H54 (cell line): Measurements from ENCODE around the gene VWA8.

ENCODE experiments used
- DNase-seq: peaks from one replicate; pipeline ENCODE4 v3.0.0; 2011; ENCODE audit warnings: low spot score, mixed read lengths; ENCODE audit not compliant: insufficient read length
- FAIRE-seq: peaks from 3 replicates; lab custom pipeline; 2011; peaks lifted over from hg19 to GRCh38; lab: Jason Lieb, UNC
- POLR2A ChIP-seq: IDR thresholded peaks from 2 replicates; pipeline ENCODE4 v1.6.1; 2011; ENCODE audit warnings: low read depth, mild to moderate bottlenecking, low read length

VWA8 gene

DNA sequence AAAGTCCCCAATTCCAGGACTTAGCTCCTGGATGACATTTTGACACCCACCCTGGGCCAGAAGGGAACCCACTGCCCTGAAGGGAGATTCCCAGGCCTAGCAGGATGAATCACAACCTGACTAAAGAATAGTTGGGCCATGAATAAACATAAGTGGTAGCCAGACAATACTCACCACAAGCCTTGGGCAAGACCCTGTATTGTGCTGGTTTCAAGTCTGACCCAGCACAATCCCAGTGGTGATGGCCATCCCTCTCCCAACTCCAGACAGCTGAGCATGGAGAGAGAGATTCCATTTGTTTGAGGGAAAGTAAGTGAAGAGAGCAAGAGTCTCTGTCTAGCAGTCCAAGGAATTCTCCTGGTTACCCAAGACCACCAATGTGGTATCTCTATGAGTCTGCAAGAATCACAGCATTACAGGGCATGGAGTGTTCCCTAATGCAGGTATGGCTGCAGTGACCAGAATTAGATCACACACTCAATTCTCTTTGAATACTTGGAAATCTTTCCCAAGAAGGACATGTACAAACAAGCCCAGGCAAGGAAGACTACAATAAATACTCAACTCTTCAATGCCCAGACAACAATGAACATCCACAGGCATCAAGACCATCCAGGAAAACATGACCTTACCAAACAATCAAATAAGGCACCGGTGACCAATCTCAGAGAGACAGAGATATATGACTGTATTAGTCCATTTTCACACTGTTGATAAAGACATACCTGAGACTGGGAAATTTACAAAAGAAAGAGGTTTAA lies 158.0 kb downstream of the VWA8 start:
- FAIRE-seq = no peak
- no peak for DNase-seq
- TF ChIP-seq POLR2A = no peak

- FAIRE-seq = no peak
- DNase-seq = no peak
- TF ChIP-seq POLR2A = no peak
Observed at GRCh38 chr13:41802043-41802683, 158.7 kb downstream of the VWA8 start.

GRCh38 chr13:41791056-41791455 lies 169.9 kb downstream of the VWA8 start:
- DNase-seq (no peak), FAIRE-seq (no peak)
- TF ChIP-seq POLR2A = no peak

GRCh38 chr13:41788552-41788951 lies 172.4 kb downstream of the VWA8 start:
- FAIRE-seq = no peak
- no peak for TF ChIP-seq POLR2A
- DNase-seq = no peak

- no peak for DNase-seq
- no peak for FAIRE-seq
Observed at GRCh38 chr13:41785402-41786172, 175.3 kb downstream of the VWA8 start.

GRCh38 chr13:41782086-41782485 lies 178.8 kb downstream of the VWA8 start:
- no peak for TF ChIP-seq POLR2A
- FAIRE-seq (no peak), DNase-seq (no peak)

More at GRCh38 chr13:41785402-41786172, 175.3 kb downstream of the VWA8 start:
- no peak for TF ChIP-seq POLR2A

DNA sequence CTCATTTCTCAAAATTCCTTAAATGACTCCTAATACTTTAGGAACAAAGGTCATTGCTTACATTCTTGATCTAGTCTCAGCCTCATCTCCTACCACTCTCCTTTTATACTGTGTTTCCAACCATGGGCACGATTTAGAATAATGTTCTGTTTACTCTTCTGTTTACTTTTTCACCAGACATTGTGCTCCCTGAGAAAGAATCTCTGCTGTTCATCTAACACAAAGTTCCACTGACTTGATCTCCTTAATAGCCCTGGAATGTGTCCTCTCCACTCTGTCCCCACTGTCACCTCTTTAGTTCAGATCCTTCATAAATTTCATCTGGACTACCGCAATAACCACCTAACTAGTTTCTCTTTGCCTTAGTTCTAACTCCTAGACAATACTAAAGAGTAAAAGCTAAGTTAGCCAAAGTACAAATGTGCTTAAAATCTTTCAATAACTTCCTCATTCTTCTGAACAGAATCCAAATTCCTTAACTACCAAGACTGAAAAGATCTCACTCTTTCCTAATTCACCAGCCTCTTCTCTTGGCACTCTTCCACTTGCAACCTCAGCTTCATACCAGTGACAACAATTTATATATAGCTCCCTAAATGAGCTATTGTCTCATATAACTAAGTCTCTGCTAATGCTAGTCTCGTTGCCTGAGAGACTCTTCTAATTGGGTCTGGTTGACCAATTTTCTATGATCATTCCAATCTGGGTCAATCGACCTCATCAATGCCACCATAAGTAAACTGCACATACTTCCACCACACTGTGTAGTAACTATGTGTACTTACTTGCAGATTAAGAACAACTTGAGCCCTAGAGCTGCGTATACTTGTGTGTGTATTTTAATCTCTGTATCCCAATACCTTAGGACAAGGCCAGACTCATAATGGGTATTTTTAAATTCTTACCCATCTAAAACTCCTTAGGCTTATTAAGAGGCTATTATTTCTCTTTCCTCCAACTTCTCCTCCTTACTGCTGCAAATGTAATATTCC lies 179.9 kb downstream of the VWA8 start:
- DNase-seq (no peak), FAIRE-seq (no peak)
- TF ChIP-seq POLR2A = no peak

DNA sequence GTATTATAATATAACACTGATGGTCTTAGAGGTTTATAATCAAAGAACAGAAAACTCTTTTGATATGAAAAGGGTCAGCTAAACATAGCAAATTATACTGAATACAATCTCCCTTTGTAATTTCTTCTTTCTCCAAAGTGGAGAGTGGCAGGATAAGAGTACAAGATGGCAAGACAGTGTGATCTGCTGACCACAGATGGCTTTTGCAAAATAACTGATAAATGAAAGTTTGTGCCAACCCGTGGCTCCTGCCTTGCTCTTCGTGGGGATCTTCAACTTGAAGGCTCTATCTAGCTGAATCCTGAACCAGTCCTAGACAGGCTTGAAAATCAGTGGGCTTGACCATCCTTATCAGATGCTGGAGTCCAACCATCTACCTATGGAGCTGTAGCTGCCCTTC lies 185.7 kb downstream of the VWA8 start:
- no peak for TF ChIP-seq POLR2A
- no peak for FAIRE-seq
- no peak for DNase-seq

DNA sequence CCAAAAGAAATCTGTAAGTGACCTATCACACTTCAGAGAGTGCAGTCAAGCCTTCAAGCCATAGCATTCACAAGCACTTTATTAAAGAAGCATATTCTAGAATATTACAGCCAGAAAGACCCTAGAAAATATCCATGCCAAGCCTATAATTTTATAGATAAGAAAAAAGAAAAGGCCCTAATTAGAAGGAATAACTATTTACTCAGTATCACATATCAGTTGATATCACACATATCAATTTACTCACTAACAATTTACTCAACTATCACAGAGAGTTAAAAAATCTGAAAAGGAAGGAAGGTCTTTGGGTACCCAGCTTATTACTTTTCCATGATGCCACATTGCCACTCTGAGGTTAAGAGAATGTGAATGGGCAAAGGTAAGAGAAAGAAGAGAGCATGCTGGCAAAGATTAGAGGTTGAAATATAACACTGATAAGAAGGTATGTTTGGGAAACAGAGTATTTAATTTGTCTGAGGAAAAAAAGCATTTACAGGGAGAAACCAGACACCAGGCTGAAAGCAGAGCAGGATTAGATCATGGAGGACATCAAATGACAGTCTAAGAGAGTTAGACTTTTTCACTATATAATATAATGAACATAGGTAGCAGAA lies 186.2 kb downstream of the VWA8 start:
- DNase-seq (no peak), FAIRE-seq (no peak)
- no peak for TF ChIP-seq POLR2A

DNA sequence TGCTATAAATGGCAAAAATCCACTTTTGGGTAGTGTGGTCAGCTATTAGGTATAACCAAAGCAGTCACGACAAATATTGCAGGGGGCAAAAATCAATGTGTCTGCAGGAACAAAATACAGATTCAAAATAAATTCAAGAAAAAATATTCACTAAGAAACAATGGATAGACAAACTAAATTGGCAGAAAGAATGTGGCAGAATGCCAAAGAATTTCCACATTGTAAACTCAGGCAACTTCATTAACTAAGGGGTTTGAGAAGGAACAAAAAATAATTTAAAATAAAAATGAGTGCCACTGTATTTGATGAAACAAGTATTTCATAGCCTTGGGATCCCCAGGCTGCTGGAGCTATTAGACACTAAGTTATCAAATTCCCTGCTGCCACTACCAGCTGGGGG lies 193.1 kb downstream of the VWA8 start:
- no peak for TF ChIP-seq POLR2A
- DNase-seq (no peak), FAIRE-seq (no peak)

DNA sequence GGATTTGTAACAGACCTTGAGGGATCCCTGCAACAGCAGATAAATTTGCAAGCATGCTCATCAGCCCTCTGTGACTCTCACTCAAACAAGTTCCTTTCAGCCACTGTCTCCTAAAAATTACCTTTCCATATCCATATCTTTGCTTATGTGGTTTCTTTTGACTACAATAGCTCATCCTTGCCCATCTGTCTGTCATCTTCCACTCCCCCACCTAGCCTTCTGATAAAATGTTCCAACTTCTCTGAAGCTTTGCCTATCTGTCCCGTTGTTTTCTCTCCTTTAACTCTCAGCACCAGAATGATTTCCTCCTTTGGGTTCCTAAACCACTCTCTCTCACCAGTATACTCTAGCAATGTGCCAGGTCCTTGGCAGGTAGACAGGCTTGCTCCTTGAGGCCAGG lies 194.5 kb downstream of the VWA8 start:
- TF ChIP-seq POLR2A = no peak
- DNase-seq = no peak
- no peak for FAIRE-seq

- DNase-seq = no peak
- TF ChIP-seq POLR2A = no peak
- FAIRE-seq = no peak
Observed at GRCh38 chr13:41765813-41766212, 195.1 kb downstream of the VWA8 start.

DNA sequence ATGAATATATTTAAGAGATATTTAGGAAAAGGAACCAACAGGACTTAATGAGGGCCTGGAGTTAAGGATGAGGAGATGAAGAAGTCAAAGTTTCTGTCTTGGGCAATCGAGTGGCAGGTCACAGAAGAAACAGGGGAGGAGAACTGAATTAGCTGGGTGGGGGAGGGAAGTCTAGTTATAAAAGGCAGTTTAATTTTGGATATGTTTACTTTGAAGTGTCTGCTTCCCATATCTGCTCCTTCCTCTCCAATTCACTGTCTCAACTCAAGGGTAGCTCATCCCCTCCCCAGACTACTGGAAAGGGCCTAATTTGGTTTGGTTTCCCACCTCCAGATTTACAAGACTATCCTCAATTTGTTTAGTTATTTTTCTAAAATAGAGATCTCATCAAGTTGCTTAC lies 195.9 kb downstream of the VWA8 start:
- TF ChIP-seq POLR2A = no peak
- DNase-seq (no peak), FAIRE-seq (no peak)

- no peak for FAIRE-seq
- DNase-seq = no peak
- TF ChIP-seq POLR2A = no peak
Observed at GRCh38 chr13:41764558-41764957, 196.4 kb downstream of the VWA8 start.
